Activated T-cell treated with anti-CD3 and anti-CD28 coated beads, Interleukin-2, amount 50 U/mL, for 72 hours (primary cell): ENCODE measurements around the gene ANKRD27. TPM values are rescaled to one million over a fixed set of nuclear protein-coding genes. Genes with fewer than 3 reads are reported as not detected.
"Not testable (repeated sequence)": the region's sequence is repeated elsewhere in the genome, so short reads cannot be mapped to it uniquely, and the experiment has no call there.

Experiments
- ATAC-seq, 2 donors: fragments of 150-1000 bp; cut with Tn5 transposase; replicated peaks in 1 of 2; 2 replicates each; pipeline ENCODE4 v1.10.0; 2021; ENCODE audit warnings: moderate library complexity in 2 of 2, mild to moderate bottlenecking in 1 of 2
- DNase-seq, 2 donors: peaks; one replicate each; pipeline ENCODE4 v3.0.0; 2021 to 2022; ENCODE audit warnings: mixed read lengths in 1 of 2
- H3K27ac Mint-ChIP-seq: one replicate; pipeline ENCODE4 v1.8.0; 2022; ENCODE audit warnings: mild to moderate bottlenecking, moderate library complexity, mixed read lengths
- H3K27me3 Mint-ChIP-seq: one replicate; pipeline ENCODE4 v1.8.0; 2022; ENCODE audit warnings: low read depth, mixed read lengths
- H3K36me3 Mint-ChIP-seq, 2 donors: one replicate each; pipeline ENCODE4 v1.8.0; 2022; ENCODE audit warnings: mixed read lengths in 2 of 2, mild to moderate bottlenecking in 1 of 2; ENCODE audit not compliant: insufficient read depth in 2 of 2
- H3K4me1 Mint-ChIP-seq: one replicate; pipeline ENCODE4 v1.8.0; 2022; ENCODE audit warnings: low read depth, mixed read lengths
- H3K4me3 Mint-ChIP-seq, 2 donors: one replicate each; pipeline ENCODE4 v1.8.0; 2022; ENCODE audit warnings: mild to moderate bottlenecking in 2 of 2, mixed read lengths in 2 of 2, moderate library complexity in 2 of 2
- H3K9me3 Mint-ChIP-seq, 2 donors: one replicate each; pipeline ENCODE4 v1.8.0; 2022; ENCODE audit warnings: mixed read lengths in 2 of 2
- total RNA-seq, 2 donors: library from RNA; stranded (reverse); gene quantifications; one replicate each; pipeline ENCODE4 v1.2.3, GENCODE V29; 2022

ANKRD27 gene
- total RNA-seq, 2 donors from 2014 or later, result 34.5 to 43.3 TPM

DNA sequence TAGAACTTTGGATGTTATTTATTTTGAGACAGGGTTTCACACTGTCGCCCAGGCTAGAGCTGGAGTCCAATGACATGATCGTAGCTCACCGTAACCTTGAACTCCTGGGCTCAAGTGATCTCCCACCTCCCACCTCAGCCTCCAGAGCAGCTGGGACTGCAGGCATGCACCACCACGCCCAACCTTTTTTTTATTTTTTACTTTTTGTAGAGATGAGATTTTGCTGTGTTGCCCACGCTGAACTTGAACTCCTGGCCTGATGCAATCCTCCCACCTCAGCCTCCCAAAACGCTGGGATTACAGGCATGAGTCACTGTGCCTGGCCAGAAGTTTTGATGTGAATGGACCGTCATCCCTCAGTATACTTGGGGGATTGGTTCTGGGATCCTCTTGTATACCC lies 13.7 kb downstream of the ANKRD27 start:
- no peak overlapping the region for H3K27ac Mint-ChIP-seq
- H3K4me3 Mint-ChIP-seq, result no peak overlapping the region
- no peaks in the 10 kb centered on the region for H3K9me3 Mint-ChIP-seq
- DNase-seq (no peak), ATAC-seq (no peak)
- no peaks in the 10 kb centered on the region for H3K27me3 Mint-ChIP-seq
- peaks cover 14% of the 10 kb centered on the region for H3K4me1 Mint-ChIP-seq
- peaks cover 0 to 4% of the 10 kb centered on the region in 2 donors for H3K36me3 Mint-ChIP-seq

- Mint-ChIP-seq H3K36me3 (peaks cover 0 to 5% of the 10 kb centered on the region in 2 donors), H3K4me3 (no peak overlapping the region)
Observed at GRCh38 chr19:32658527-32658926, 16.5 kb downstream of the ANKRD27 start.

GRCh38 chr19:32658075-32658474 lies 16.9 kb downstream of the ANKRD27 start:
- Mint-ChIP-seq H3K9me3 (no peaks in the 10 kb centered on the region), H3K27me3 (no peaks in the 10 kb centered on the region), H3K27ac (no peak overlapping the region), H3K4me1 (peaks cover 9% of the 10 kb centered on the region), H3K4me3 (no peak overlapping the region), H3K36me3 (peaks cover 0 to 6% of the 10 kb centered on the region in 2 donors)
- DNase-seq (no peak), ATAC-seq (no peak)

More at GRCh38 chr19:32658527-32658926, 16.5 kb downstream of the ANKRD27 start:
- no peak for DNase-seq
- no peak overlapping the region for H3K27ac Mint-ChIP-seq
- ATAC-seq, result no peak
- no peaks in the 10 kb centered on the region for H3K27me3 Mint-ChIP-seq
- H3K4me1 Mint-ChIP-seq, result peaks cover 10% of the 10 kb centered on the region
- no peaks in the 10 kb centered on the region for H3K9me3 Mint-ChIP-seq

DNA sequence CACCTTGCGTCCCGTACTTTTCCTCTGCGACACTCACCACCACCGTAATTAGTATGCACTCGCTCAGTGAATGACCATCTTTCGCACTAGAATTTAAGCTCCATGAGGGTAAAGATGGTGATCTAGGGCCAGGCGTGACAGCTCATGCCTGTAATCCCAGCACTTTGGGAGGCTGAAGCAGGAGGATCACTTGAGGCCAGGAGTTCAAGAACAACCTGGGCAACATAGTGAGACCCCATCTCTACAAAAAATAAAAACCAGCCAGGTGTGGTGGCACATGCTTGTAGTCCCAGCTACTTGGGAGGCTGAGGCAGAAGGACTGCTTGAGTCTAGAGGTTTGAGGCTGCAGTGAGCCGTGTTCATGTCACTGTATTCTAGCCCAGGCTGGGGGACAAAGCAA lies 18.6 kb downstream of the ANKRD27 start:
- not testable (repeated sequence) for DNase-seq, ATAC-seq, H3K9me3 Mint-ChIP-seq, H3K4me1 Mint-ChIP-seq, H3K4me3 Mint-ChIP-seq, H3K27ac Mint-ChIP-seq, H3K36me3 Mint-ChIP-seq, H3K27me3 Mint-ChIP-seq

DNA sequence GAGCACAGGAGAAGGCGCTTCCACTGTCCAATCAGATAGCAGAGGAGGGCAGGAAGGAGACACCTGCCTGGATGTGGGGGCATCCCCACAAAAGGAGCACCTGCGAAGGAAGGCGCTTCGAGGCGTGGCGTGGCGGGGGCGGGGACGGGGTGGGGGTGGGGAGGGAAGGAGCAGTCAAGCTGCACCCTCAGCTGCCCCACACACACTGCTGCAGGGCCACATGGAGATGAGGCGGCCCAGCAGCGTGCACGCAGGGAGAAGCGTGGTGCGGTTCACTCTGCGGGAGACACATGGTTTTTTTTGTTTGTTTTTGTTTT lies 21.4 kb downstream of the ANKRD27 start:
- Mint-ChIP-seq H3K27me3 (no peaks in the 10 kb centered on the region), H3K4me1 (no peaks in the 10 kb centered on the region), H3K36me3 (peaks cover 0 to 9% of the 10 kb centered on the region in 2 donors), H3K4me3 (no peak overlapping the region), H3K27ac (no peak overlapping the region), H3K9me3 (no peaks in the 10 kb centered on the region)
- ATAC-seq, result no peak
- no peak for DNase-seq

GRCh38 chr19:32652894-32653598 lies 21.9 kb downstream of the ANKRD27 start:
- H3K4me3 Mint-ChIP-seq, result no peak overlapping the region
- H3K27ac Mint-ChIP-seq, result no peak overlapping the region
- H3K9me3 Mint-ChIP-seq, result no peaks in the 10 kb centered on the region
- H3K36me3 Mint-ChIP-seq, result peaks cover 0 to 14% of the 10 kb centered on the region in 2 donors
- DNase-seq (no peak), ATAC-seq (no peak)
- no peaks in the 10 kb centered on the region for H3K4me1 Mint-ChIP-seq
- H3K27me3 Mint-ChIP-seq, result no peaks in the 10 kb centered on the region

GRCh38 chr19:32652331-32652730 lies 22.6 kb downstream of the ANKRD27 start:
- ATAC-seq, H3K27me3 Mint-ChIP-seq, H3K4me1 Mint-ChIP-seq: not testable (repeated sequence)

GRCh38 chr19:32651729-32652140 lies 23.2 kb downstream of the ANKRD27 start:
- DNase-seq (no peak), ATAC-seq (no peak)
- H3K36me3 Mint-ChIP-seq, result peaks cover 0 to 15% of the 10 kb centered on the region in 2 donors
- peaks cover 7% of the 10 kb centered on the region for H3K4me1 Mint-ChIP-seq
- H3K9me3 Mint-ChIP-seq, result no peaks in the 10 kb centered on the region
- H3K27me3 Mint-ChIP-seq, result no peaks in the 10 kb centered on the region
- H3K27ac Mint-ChIP-seq, result no peak overlapping the region
- no peak overlapping the region for H3K4me3 Mint-ChIP-seq

More at GRCh38 chr19:32652331-32652730, 22.6 kb downstream of the ANKRD27 start:
- DNase-seq, H3K27ac Mint-ChIP-seq, H3K9me3 Mint-ChIP-seq, H3K4me3 Mint-ChIP-seq: not testable (repeated sequence)
- peaks cover 0 to 15% of the 10 kb centered on the region in 2 donors for H3K36me3 Mint-ChIP-seq

DNA sequence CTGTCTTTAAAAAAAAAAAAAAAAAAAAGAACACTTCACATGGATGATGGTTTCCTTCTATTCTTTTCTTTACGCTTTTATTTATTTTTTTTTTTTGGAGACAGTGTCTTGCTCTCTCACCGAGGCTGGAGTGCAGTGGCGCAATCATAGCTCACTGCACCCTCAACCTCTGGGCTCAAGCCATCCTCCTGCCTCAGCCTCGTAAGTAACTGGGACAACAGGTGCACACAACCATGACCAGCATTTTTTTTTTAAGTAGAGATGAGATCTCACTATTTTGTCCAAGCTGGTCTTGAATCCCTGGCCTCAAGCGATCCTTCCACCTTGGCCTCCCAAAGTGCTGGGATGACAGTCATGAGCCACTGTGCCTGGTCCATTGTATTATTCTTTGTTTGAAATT lies 24.3 kb downstream of the ANKRD27 start:
- Mint-ChIP-seq H3K27me3 (no peaks in the 10 kb centered on the region), H3K4me1 (peaks cover 15% of the 10 kb centered on the region), H3K9me3 (no peaks in the 10 kb centered on the region), H3K4me3 (no peak overlapping the region), H3K36me3 (peaks cover 0 to 12% of the 10 kb centered on the region in 2 donors), H3K27ac (no peak overlapping the region)
- ATAC-seq (no peak), DNase-seq (no peak)

GRCh38 chr19:32649751-32650150 lies 25.2 kb downstream of the ANKRD27 start:
- H3K4me3 Mint-ChIP-seq, result no peak overlapping the region
- ATAC-seq, result no peak
- peaks cover 15% of the 10 kb centered on the region for H3K4me1 Mint-ChIP-seq
- H3K27me3 Mint-ChIP-seq, result no peaks in the 10 kb centered on the region
- H3K27ac Mint-ChIP-seq, result no peak overlapping the region
- DNase-seq, result no peak
- peaks cover 0 to 10% of the 10 kb centered on the region in 2 donors for H3K36me3 Mint-ChIP-seq
- H3K9me3 Mint-ChIP-seq, result no peaks in the 10 kb centered on the region

DNA sequence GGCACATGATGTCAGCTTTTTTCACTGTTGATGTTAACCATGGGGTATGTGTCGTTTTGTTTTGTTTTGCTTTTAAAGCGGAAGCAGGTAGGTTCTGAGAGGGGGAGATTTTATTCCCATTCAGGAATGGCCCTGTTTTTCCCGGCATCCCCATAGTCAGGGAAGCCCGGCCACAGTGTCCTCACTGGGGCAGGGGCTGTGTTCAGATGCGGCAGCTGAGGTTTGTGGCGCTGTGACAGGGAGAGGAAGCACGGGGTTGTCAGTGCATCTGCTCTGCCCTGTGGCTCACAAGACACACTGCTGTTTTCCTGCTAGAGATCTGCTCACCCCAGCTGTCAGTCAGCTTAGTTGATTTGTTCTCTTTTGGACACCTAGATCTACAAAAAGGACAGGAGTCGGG lies 27.6 kb downstream of the ANKRD27 start:
- ATAC-seq (no peak), DNase-seq (no peak)
- Mint-ChIP-seq H3K36me3 (peaks cover 2 to 18% of the 10 kb centered on the region in 2 donors), H3K9me3 (no peaks in the 10 kb centered on the region), H3K4me3 (peak overlapping the region in 1 of 2 donors; percentile 27), H3K27me3 (no peaks in the 10 kb centered on the region), H3K27ac (no peak overlapping the region), H3K4me1 (peaks cover 37% of the 10 kb centered on the region)

- ATAC-seq (peak; percentile 69 to 72), DNase-seq (peak; percentile 46 to 57)
- H3K36me3 Mint-ChIP-seq, result peaks cover 3 to 23% of the 10 kb centered on the region in 2 donors
- H3K4me3 Mint-ChIP-seq, result peak overlapping the region in 1 of 2 donors; percentile 22
- H3K27me3 Mint-ChIP-seq, result no peaks in the 10 kb centered on the region
- H3K27ac Mint-ChIP-seq, result peak overlapping the region; percentile 10
- no peaks in the 10 kb centered on the region for H3K9me3 Mint-ChIP-seq
- H3K4me1 Mint-ChIP-seq, result peaks cover 43% of the 10 kb centered on the region
Observed at GRCh38 chr19:32646556-32646955, 28.4 kb downstream of the ANKRD27 start.

DNA sequence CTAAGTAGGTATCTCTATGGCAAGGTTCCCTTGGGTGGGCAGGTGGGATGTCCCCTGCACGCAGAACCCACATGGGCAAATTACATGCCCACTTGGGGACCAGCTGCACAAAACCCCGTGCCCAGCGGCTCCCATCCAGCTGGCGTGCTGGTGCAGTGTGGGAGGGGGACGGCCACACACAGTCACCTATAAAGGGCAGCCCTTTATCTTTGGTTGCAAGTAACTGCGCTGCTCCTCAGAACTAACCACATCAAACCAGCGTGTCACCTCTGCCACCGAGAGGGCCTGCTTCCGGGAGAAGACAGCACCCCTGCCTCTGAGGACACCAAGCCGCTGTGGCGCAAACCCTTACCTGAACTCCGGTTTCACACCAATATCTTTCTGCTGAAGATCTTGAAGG lies 32.2 kb downstream of the ANKRD27 start:
- Mint-ChIP-seq H3K4me1 (peaks cover 43% of the 10 kb centered on the region), H3K9me3 (no peaks in the 10 kb centered on the region), H3K27ac (peak overlapping the region; percentile 8), H3K27me3 (no peaks in the 10 kb centered on the region), H3K36me3 (peaks cover 7 to 18% of the 10 kb centered on the region in 2 donors), H3K4me3 (peak overlapping the region; percentile 29 to 56)
- peak; percentile 95 to 97 for ATAC-seq
- peak; percentile 76 to 85 for DNase-seq

GRCh38 chr19:32638625-32639024 lies 36.4 kb downstream of the ANKRD27 start:
- Mint-ChIP-seq H3K9me3 (no peaks in the 10 kb centered on the region), H3K4me3 (no peak overlapping the region), H3K27me3 (no peaks in the 10 kb centered on the region), H3K4me1 (peaks cover 19% of the 10 kb centered on the region), H3K27ac (no peak overlapping the region), H3K36me3 (peaks cover 7 to 20% of the 10 kb centered on the region in 2 donors)
- ATAC-seq (no peak), DNase-seq (no peak)
